Esophagus squamous epithelium (tissue), 5 donors: Measurements from ENCODE around the gene PHRF1. TPM values are rescaled to one million over a fixed set of nuclear protein-coding genes. Genes with fewer than 3 reads are reported as not detected.

Experiments
- DNase-seq: peaks from one replicate; lab custom pipeline; 2025; lab: John Stamatoyannopoulos, UW
- H3K27ac ChIP-seq, 4 donors: fragments of 200-600 bp; sonication (generic); one replicate each; pipeline ENCODE4 v1.5.1; 2016 to 2019; ENCODE audit warnings: mild to moderate bottlenecking in 1 of 4
- H3K27me3 ChIP-seq, 4 donors: fragments of 200-600 bp; sonication (generic); 1 replicate in 3 of 4; 2 replicates in 1 of 4; pipeline versions ENCODE4 v1.5.1 to v1.6.0; 2017 to 2021; ENCODE audit warnings: antibody characterized with exemption in 1 of 4
- H3K36me3 ChIP-seq, 3 donors: fragments of 200-600 bp; sonication (generic); one replicate each; pipeline ENCODE4 v1.5.1; 2016 to 2019
- H3K4me1 ChIP-seq, 3 donors: fragments of 200-600 bp; sonication (generic); one replicate each; pipeline ENCODE4 v1.5.1; 2017 to 2019
- H3K4me3 ChIP-seq, 4 donors: fragments of 200-600 bp; sonication (generic); 1 replicate in 3 of 4; 2 replicates in 1 of 4; pipeline ENCODE4 v1.5.1; 2016 to 2019; ENCODE audit warnings: mild to moderate bottlenecking in 2 of 4, moderate library complexity in 1 of 4
- H3K9me3 ChIP-seq, 3 donors: fragments of 200-600 bp; sonication (generic); one replicate each; pipeline ENCODE4 v1.5.1; 2016 to 2019
- CTCF ChIP-seq, 6 experiments: fragments of 450-650 bp in 4 of 6; fragments of 200-600 bp in 2 of 6; sonication (generic) in 2 of 6; IDR thresholded peaks; one replicate each; pipeline ENCODE4 v1.5.1; 2016 to 2019; ENCODE audit warnings: antibody characterized with exemption in 6 of 6, mild to moderate bottlenecking in 4 of 6, moderate library complexity in 4 of 6
- POLR2A ChIP-seq, 4 donors: fragments of 450-650 bp; IDR thresholded peaks; one replicate each; pipeline ENCODE4 v1.6.1; 2017; ENCODE audit warnings: antibody characterized with exemption in 4 of 4, mild to moderate bottlenecking in 4 of 4, moderate library complexity in 3 of 4
- WGBS, 2 donors: methylation state at CpG; one replicate each; pipeline ENCODE4 v1.1.5; 2018; 5-methylcytosine and 5-hydroxymethylcytosine counted together
- intact Hi-C: fragments of 100-400 bp; cut with DNase I; formaldehyde crosslinking; loops from one replicate; pipeline ENCODE4 v1.15.0; 2022
- total RNA-seq, 4 donors: library from RNA; depleted of rRNA; stranded (reverse); fragments of >200 nt; gene quantifications; one replicate each; pipeline ENCODE4 v1.1.0, GENCODE V29; 2016
- donor health status: DM: yes; HTN: yes; CAD: no.

The PHRF1 gene
- total RNA-seq, 4 donors from 2014 or later = 11.7 to 30.6 (median 24.2) TPM

GRCh38 chr11:548700-549603 is 27.3 kb upstream of the PHRF1 start:
- intact Hi-C loops = no loop called here
- DNase-seq = no peak

GRCh38 chr11:550021-550745 is 26.1 kb upstream of the PHRF1 start:
- WGBS, 2 donors = 72 to 91% methylated on average over 6 to 10 of the region's 25 CpGs
- H3K4me1 ChIP-seq = peaks cover 8 to 14% (median 8%) of the 10 kb centered on the region in 3 donors
- H3K27ac ChIP-seq = no peak overlapping the region
- H3K27me3 ChIP-seq = peaks cover 0 to 50% (median 0%) of the 10 kb centered on the region in 4 donors
- DNase-seq = no peak
- TF ChIP-seq CTCF (IDR thresholded peaks at IDR 0.05) = no peak
- TF ChIP-seq POLR2A (IDR thresholded peaks at IDR 0.05) = no peak
- intact Hi-C loops = no loop called here
- H3K4me3 ChIP-seq = no peak overlapping the region
- H3K36me3 ChIP-seq = no peaks in the 10 kb centered on the region
- no peaks in the 10 kb centered on the region for H3K9me3 ChIP-seq

More at GRCh38 chr11:548700-549603, 27.3 kb upstream of the PHRF1 start:
- Histone ChIP-seq H3K4me1 (peaks cover 0 to 8% (median 0%) of the 10 kb centered on the region in 3 donors), H3K9me3 (no peaks in the 10 kb centered on the region), H3K36me3 (no peaks in the 10 kb centered on the region), H3K27ac (no peak overlapping the region), H3K27me3 (peaks cover 0 to 37% (median 0%) of the 10 kb centered on the region in 4 donors), H3K4me3 (no peak overlapping the region)
- TF ChIP-seq CTCF (IDR thresholded peaks at IDR 0.05) (no peak), POLR2A (IDR thresholded peaks at IDR 0.05) (no peak)
- WGBS, 2 donors = 79 to 81% methylated on average over 18 to 25 of the region's 32 CpGs

DNA sequence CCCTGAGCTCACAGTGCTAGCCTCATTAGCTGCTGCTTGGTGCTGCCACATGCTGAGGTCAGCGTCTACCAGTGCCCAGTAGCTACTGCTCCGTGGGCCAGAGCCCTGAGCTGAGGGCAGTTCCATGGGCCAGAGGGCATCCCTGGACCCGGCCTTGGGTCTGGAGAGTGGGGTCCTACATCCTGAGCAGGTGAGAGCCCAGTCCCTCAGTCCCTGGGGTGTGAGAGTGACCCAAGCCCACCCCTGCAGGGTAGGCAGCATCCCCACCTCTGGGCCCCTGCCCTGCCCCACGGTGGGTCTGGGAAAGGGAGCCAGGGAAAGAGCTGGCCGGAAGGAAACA is 25.6 kb upstream of the PHRF1 start:
- intact Hi-C loops = no loop called here
- no peak overlapping the region for H3K27ac ChIP-seq
- H3K36me3 ChIP-seq = no peaks in the 10 kb centered on the region
- TF ChIP-seq CTCF (IDR thresholded peaks at IDR 0.05) (no peak), POLR2A (IDR thresholded peaks at IDR 0.05) (no peak)
- H3K4me3 ChIP-seq = no peak overlapping the region
- H3K9me3 ChIP-seq = no peaks in the 10 kb centered on the region
- no peak for DNase-seq
- WGBS, 2 donors = no CpG with 5 or more reads among the region's 5 CpGs
- peaks cover 13 to 19% (median 14%) of the 10 kb centered on the region in 3 donors for H3K4me1 ChIP-seq
- peaks cover 0 to 55% (median 2%) of the 10 kb centered on the region in 4 donors for H3K27me3 ChIP-seq

DNA sequence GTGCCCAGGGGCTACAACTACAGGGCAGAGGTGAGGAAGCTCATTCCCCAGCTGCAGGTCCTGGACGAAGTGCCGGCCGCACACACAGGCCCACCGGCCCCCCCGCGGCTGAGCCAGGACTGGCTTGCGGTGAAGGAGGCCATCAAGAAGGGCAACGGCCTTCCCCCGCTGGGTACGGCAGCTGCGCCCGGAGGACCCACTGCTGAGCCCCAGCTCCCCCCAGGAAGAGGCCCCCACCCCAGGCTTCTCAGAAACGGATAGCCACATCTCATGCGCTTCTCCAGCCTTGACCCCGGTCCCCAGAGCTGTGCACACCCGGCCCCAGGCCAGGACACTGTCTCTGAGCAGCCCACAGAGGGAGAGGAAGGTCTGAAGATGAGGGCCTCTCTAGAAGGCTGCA is 25.1 kb upstream of the PHRF1 start:
- H3K4me3 ChIP-seq = no peak overlapping the region
- H3K27ac ChIP-seq = no peak overlapping the region
- TF ChIP-seq CTCF (IDR thresholded peaks at IDR 0.05) (no peak), POLR2A (IDR thresholded peaks at IDR 0.05) (no peak)
- no peaks in the 10 kb centered on the region for H3K36me3 ChIP-seq
- peaks cover 0 to 59% (median 3%) of the 10 kb centered on the region in 4 donors for H3K27me3 ChIP-seq
- 0 to 86% methylated on average over 1 to 2 of the region's 16 CpGs for WGBS, 2 donors
- intact Hi-C loops = no loop called here
- no peak for DNase-seq
- no peaks in the 10 kb centered on the region for H3K9me3 ChIP-seq
- peaks cover 15 to 23% (median 18%) of the 10 kb centered on the region in 3 donors for H3K4me1 ChIP-seq

DNA sequence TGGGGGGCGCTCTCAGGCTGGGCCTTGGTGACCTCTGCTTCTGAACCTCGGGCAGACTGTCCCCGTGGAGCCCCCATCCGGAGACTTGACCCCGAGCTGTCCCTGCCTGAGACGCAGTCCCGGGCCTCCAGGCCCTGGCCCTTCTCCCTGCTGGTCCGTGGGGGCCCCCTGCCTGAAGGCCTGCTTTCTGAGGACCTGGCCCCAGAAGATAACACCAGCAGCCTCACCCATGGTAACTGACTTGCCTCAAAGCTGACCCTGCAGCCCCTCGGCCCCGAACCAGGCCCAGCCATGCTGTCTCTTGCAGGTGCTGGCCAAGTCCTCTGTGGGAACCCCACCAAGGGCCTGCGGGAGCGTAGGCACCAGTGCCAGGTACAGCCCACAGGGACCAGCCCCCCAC is 24.7 kb upstream of the PHRF1 start:
- Histone ChIP-seq H3K4me3 (no peak overlapping the region), H3K36me3 (no peaks in the 10 kb centered on the region), H3K27me3 (peaks cover 0 to 64% (median 3%) of the 10 kb centered on the region in 4 donors), H3K9me3 (no peaks in the 10 kb centered on the region), H3K27ac (no peak overlapping the region), H3K4me1 (peaks cover 15 to 27% (median 20%) of the 10 kb centered on the region in 3 donors)
- no peak for DNase-seq
- 100% methylated on average over 2 of the region's 12 CpGs; no CpG with 5 or more reads in 1 of the 2 donors for WGBS, 2 donors
- TF ChIP-seq POLR2A (IDR thresholded peaks at IDR 0.05) (no peak), CTCF (IDR thresholded peaks at IDR 0.05) (no peak)
- intact Hi-C loops = no loop called here
